Upper lobe of left lung (tissue), 4 donors: Measurements from ENCODE around the gene HAL.

ENCODE experiments used
- POLR2A ChIP-seq, 4 donors: fragments of 450-650 bp; IDR thresholded peaks; one replicate each; pipeline ENCODE4 v1.5.1; 2016 to 2017; ENCODE audit warnings: antibody characterized with exemption in 4 of 4, mild to moderate bottlenecking in 2 of 4
- POLR2AphosphoS5 ChIP-seq, 2 donors: sonication (generic); formaldehyde crosslinking; IDR thresholded peaks; one replicate each; pipeline ENCODE4 v1.5.1; 2017; ENCODE audit warnings: antibody characterized with exemption in 2 of 2

GRCh38 chr12:96029826-96030225 lies 33.7 kb upstream of the HAL start:
- no peak for TF ChIP-seq POLR2AphosphoS5 (IDR thresholded peaks at IDR 0.05)
- no peak for TF ChIP-seq POLR2A (IDR thresholded peaks at IDR 0.05)
